ENCODE data around the gene PPM1B.
"Not testable (repeated sequence)": the region's sequence is repeated elsewhere in the genome, so short reads cannot be mapped to it uniquely, and the experiment has no call there.

The PPM1B gene

GRCh38 chr2:44168681-44169154 is at the start of gene PPM1B:
PPM1B (plus strand) TSS chr2:44168875; CDS start chr2:44201200, 32,325 bp downstream.
- DNase-seq (ENCODE audit: low read depth): peak; percentile 89

GRCh38 chr2:44119878-44120277 is 48.8 kb upstream of the PPM1B start:
- no peak for DNase-seq (ENCODE audit: low read depth)

- no peak for DNase-seq (ENCODE audit: low read depth)
These were observed 48.2 kb upstream of the PPM1B start for GRCh38 chr2:44120428-44120827.

- DNase-seq (ENCODE audit: low read depth): no peak
These were observed 46.8 kb upstream of the PPM1B start for GRCh38 chr2:44121899-44122298.

- DNase-seq (ENCODE audit: low read depth): no peak
These were observed 44.2 kb upstream of the PPM1B start for GRCh38 chr2:44124500-44124899.

GRCh38 chr2:44126106-44126797 is 42.4 kb upstream of the PPM1B start:
- DNase-seq (ENCODE audit: low read depth): no peak

GRCh38 chr2:44130441-44130840 is 38.2 kb upstream of the PPM1B start:
- DNase-seq (ENCODE audit: low read depth): no peak

- DNase-seq (ENCODE audit: low read depth): no peak
These were observed 37.5 kb upstream of the PPM1B start for GRCh38 chr2:44131177-44131576.

- DNase-seq (ENCODE audit: low read depth): not testable (repeated sequence)
These were observed 35.1 kb upstream of the PPM1B start for GRCh38 chr2:44133602-44134001.

GRCh38 chr2:44134848-44135247 is 33.8 kb upstream of the PPM1B start:
- DNase-seq (ENCODE audit: low read depth): no peak

- no peak for DNase-seq (ENCODE audit: low read depth)
These were observed 33.4 kb upstream of the PPM1B start for GRCh38 chr2:44135296-44135695.

- no peak for DNase-seq (ENCODE audit: low read depth)
These were observed 32.9 kb upstream of the PPM1B start for GRCh38 chr2:44135771-44136170.

GRCh38 chr2:44136252-44136651 is 32.4 kb upstream of the PPM1B start:
- DNase-seq (ENCODE audit: low read depth): no peak

- DNase-seq (ENCODE audit: low read depth): no peak
These were observed 31.6 kb upstream of the PPM1B start for GRCh38 chr2:44137048-44137447.

- no peak for DNase-seq (ENCODE audit: low read depth)
These were observed 30.7 kb upstream of the PPM1B start for GRCh38 chr2:44137872-44138551.

GRCh38 chr2:44139741-44140140 is 28.9 kb upstream of the PPM1B start:
- DNase-seq (ENCODE audit: low read depth): no peak

- no peak for DNase-seq (ENCODE audit: low read depth)
These were observed 26.4 kb upstream of the PPM1B start for GRCh38 chr2:44142306-44142705.

- DNase-seq (ENCODE audit: low read depth): no peak
These were observed 25.0 kb upstream of the PPM1B start for GRCh38 chr2:44143701-44144100.

- no peak for DNase-seq (ENCODE audit: low read depth)
These were observed 19.7 kb upstream of the PPM1B start for GRCh38 chr2:44148999-44149398.

GRCh38 chr2:44150473-44150872 is 18.2 kb upstream of the PPM1B start:
- DNase-seq (ENCODE audit: low read depth): no peak

GRCh38 chr2:44152865-44153669 is 15.6 kb upstream of the PPM1B start:
- no peak for DNase-seq (ENCODE audit: low read depth)

- no peak for DNase-seq (ENCODE audit: low read depth)
These were observed 12.8 kb upstream of the PPM1B start for GRCh38 chr2:44155666-44156446.
